Ascending aorta (tissue), 2 donors: ENCODE data around the gene ATP2B2. TPM values are rescaled to one million over a fixed set of nuclear protein-coding genes. Genes with fewer than 3 reads are reported as not detected.

Experiments
- DNase-seq, 2 donors: peaks; one replicate each; pipeline ENCODE4 v3.0.0-alpha.2; 2019; ENCODE audit warnings: low spot score in 2 of 2
- H3K27ac ChIP-seq, 2 donors: fragments of 200-600 bp; sonication (generic); one replicate each; pipeline ENCODE4 v1.5.1; 2016 to 2017; ENCODE audit warnings: mild to moderate bottlenecking in 1 of 2
- H3K27me3 ChIP-seq: fragments of 200-600 bp; sonication (generic); one replicate; pipeline ENCODE4 v1.5.1; 2017
- H3K36me3 ChIP-seq, 2 donors: fragments of 200-600 bp; sonication (generic); one replicate each; pipeline ENCODE4 v1.5.1; 2016
- H3K4me1 ChIP-seq, 2 donors: fragments of 200-600 bp; sonication (generic); one replicate each; pipeline ENCODE4 v1.5.1; 2016 to 2017; ENCODE audit warnings: mild to moderate bottlenecking in 1 of 2
- H3K4me3 ChIP-seq, 2 donors: fragments of 200-600 bp; sonication (generic); one replicate each; pipeline ENCODE4 v1.5.1; 2016 to 2017; ENCODE audit warnings: mild to moderate bottlenecking in 1 of 2
- H3K9me3 ChIP-seq, 2 donors: fragments of 200-600 bp; sonication (generic); one replicate each; pipeline ENCODE4 v1.5.1; 2016
- CTCF ChIP-seq, 3 experiments: fragments of 200-600 bp in 2 of 3; fragments of 450-650 bp in 1 of 3; sonication (generic) in 2 of 3; IDR thresholded peaks; one replicate each; pipeline ENCODE4 v1.5.1; 2016 to 2019; ENCODE audit warnings: antibody characterized with exemption in 3 of 3, mild to moderate bottlenecking in 1 of 3, moderate library complexity in 1 of 3
- intact Hi-C: fragments of 100-400 bp; cut with DNase I; formaldehyde crosslinking; loops from one replicate; pipeline ENCODE4 v1.15.1; 2023
- total RNA-seq: library from RNA; depleted of rRNA; stranded (reverse); fragments of >200 nt; gene quantifications from one replicate; pipeline ENCODE4 v1.1.0, GENCODE V29; 2016

The ATP2B2 gene
- total RNA-seq, 1 donor from 2014 or later = not detected

- Histone ChIP-seq H3K27ac (no peak overlapping the region), H3K4me1 (no peaks in the 10 kb centered on the region), H3K9me3 (no peaks in the 10 kb centered on the region), H3K4me3 (no peak overlapping the region), H3K36me3 (no peaks in the 10 kb centered on the region), H3K27me3 (no peaks in the 10 kb centered on the region)
- intact Hi-C loops = no loop called here
- no peak for TF ChIP-seq CTCF (IDR thresholded peaks at IDR 0.05)
- no peak for DNase-seq
Measured at GRCh38 chr3:10472877-10473440, 32.4 kb downstream of the ATP2B2 start.

- no peak overlapping the region for H3K27ac ChIP-seq
- TF ChIP-seq CTCF (IDR thresholded peaks at IDR 0.05) = no peak
- no peak for DNase-seq
Measured at GRCh38 chr3:10471054-10471688, 34.2 kb downstream of the ATP2B2 start.

GRCh38 chr3:10470120-10471053, 35.0 kb downstream of the ATP2B2 start:
- Histone ChIP-seq H3K27ac (no peak overlapping the region), H3K36me3 (no peaks in the 10 kb centered on the region), H3K9me3 (no peaks in the 10 kb centered on the region), H3K4me3 (no peak overlapping the region), H3K4me1 (no peaks in the 10 kb centered on the region), H3K27me3 (no peaks in the 10 kb centered on the region)
- DNase-seq = no peak
- intact Hi-C loops = no loop called here
- no peak for TF ChIP-seq CTCF (IDR thresholded peaks at IDR 0.05)

More at GRCh38 chr3:10471054-10471688, 34.2 kb downstream of the ATP2B2 start:
- no peaks in the 10 kb centered on the region for H3K9me3 ChIP-seq
- H3K36me3 ChIP-seq = no peaks in the 10 kb centered on the region
- no peak overlapping the region for H3K4me3 ChIP-seq
- H3K27me3 ChIP-seq = no peaks in the 10 kb centered on the region
- no peaks in the 10 kb centered on the region for H3K4me1 ChIP-seq
- intact Hi-C loops = no loop called here

GRCh38 chr3:10469441-10470119, 35.8 kb downstream of the ATP2B2 start:
- Histone ChIP-seq H3K9me3 (no peaks in the 10 kb centered on the region), H3K27ac (no peak overlapping the region), H3K4me3 (no peak overlapping the region), H3K27me3 (no peaks in the 10 kb centered on the region), H3K36me3 (no peaks in the 10 kb centered on the region), H3K4me1 (no peaks in the 10 kb centered on the region)
- intact Hi-C loops = no loop called here
- TF ChIP-seq CTCF (IDR thresholded peaks at IDR 0.05) = no peak
- no peak for DNase-seq

GRCh38 chr3:10468613-10469354, 36.6 kb downstream of the ATP2B2 start:
- no peak for DNase-seq
- intact Hi-C loops = no loop called here
- TF ChIP-seq CTCF (IDR thresholded peaks at IDR 0.05) = no peak
- Histone ChIP-seq H3K4me1 (no peaks in the 10 kb centered on the region), H3K4me3 (no peak overlapping the region), H3K36me3 (no peaks in the 10 kb centered on the region), H3K9me3 (no peaks in the 10 kb centered on the region), H3K27ac (no peak overlapping the region), H3K27me3 (no peaks in the 10 kb centered on the region)
